HepG2 (cell line): Measurements from ENCODE around the gene CCDC97. TPM values are rescaled to one million over a fixed set of nuclear protein-coding genes. Genes with fewer than 3 reads are reported as not detected.
A peak's percentile ranks its signal among the peaks of the same experiment; 100 is the strongest.

Source experiments
- DRAP1 ChIP-seq: IDR thresholded peaks from 2 replicates; pipeline ENCODE4 v1.6.1; 2016; ENCODE audit warnings: missing genetic modification reagents, missing compliant biosample characterization
- HIC2 ChIP-seq: sonication (generic); formaldehyde crosslinking; IDR thresholded peaks from 2 replicates; pipeline ENCODE4 v1.9.0; 2022; ENCODE audit warnings: low read depth, missing genetic modification reagents
- IRF1 ChIP-seq: sonication (generic); formaldehyde crosslinking; IDR thresholded peaks from 2 replicates; pipeline ENCODE4 v1.4.0; 2020; ENCODE audit warnings: low read depth, mild to moderate bottlenecking, missing genetic modification reagents
- PREB ChIP-seq: sonication (generic); formaldehyde crosslinking; IDR thresholded peaks from 2 replicates; pipeline ENCODE4 v1.4.0; 2020; ENCODE audit warnings: missing genetic modification reagents
- SP1 ChIP-seq, 2 experiments: fragments of 450-650 bp in 1 of 2; sonication (generic) in 1 of 2; formaldehyde crosslinking in 1 of 2; IDR thresholded peaks; 2 replicates each; pipeline versions ENCODE4 v1.4.0 to v1.6.1; 2016 to 2020; ENCODE audit warnings: missing genetic modification reagents in 1 of 2
- ZNF512B ChIP-seq: sonication (generic); formaldehyde crosslinking; IDR thresholded peaks from 2 replicates; pipeline ENCODE4 v1.5.1; 2020; ENCODE audit warnings: missing genetic modification reagents, mild to moderate bottlenecking, borderline replicate concordance
- ZNF788 ChIP-seq: sonication (generic); formaldehyde crosslinking; IDR thresholded peaks from 2 replicates; pipeline ENCODE4 v1.5.0; 2020; ENCODE audit warnings: mild to moderate bottlenecking, missing genetic modification reagents, borderline replicate concordance
- ZSCAN21 ChIP-seq: sonication (generic); formaldehyde crosslinking; IDR thresholded peaks from 2 replicates; pipeline ENCODE4 v1.8.0; 2022; ENCODE audit warnings: mild to moderate bottlenecking, missing genetic modification reagents, moderate library complexity, borderline replicate concordance
- polyA plus RNA-seq, 8 experiments: library from polyadenylated mRNA; depleted of rRNA in 3 of 8; stranded (reverse) in 7 of 8; unstranded in 1 of 8; fragments of >200 nt; fragmentation: Illumina TruSeq in 4 of 8; extraction: Trizol in 4 of 8; gene quantifications; 2 replicates each; pipeline versions ENCODE4 v1.2.1 to v1.2.3, GENCODE V29; 2011 to 2016; ENCODE audit warnings: low read depth in 4 of 8, missing spikeins in 1 of 8, mixed read lengths in 1 of 8; ENCODE audit not compliant: insufficient read depth in 1 of 8
- total RNA-seq, 5 experiments: library from RNA; depleted of rRNA; stranded (reverse); fragments of >200 nt; fragmentation: Illumina TruSeq; extraction: Trizol; gene quantifications; 2 replicates each; pipeline ENCODE4 v1.2.3, GENCODE V29; 2016; ENCODE audit warnings: low read depth in 1 of 5
- TF ChIP-seq, protein P1 (sequence below): sonication (generic); formaldehyde crosslinking; IDR thresholded peaks from 2 replicates; pipeline ENCODE4 v1.4.0; 2020; ENCODE audit warnings: missing genetic modification reagents
- TF ChIP-seq, protein P2 (sequence below): sonication (generic); formaldehyde crosslinking; IDR thresholded peaks from 2 replicates; pipeline ENCODE4 v1.4.0; 2020; ENCODE audit warnings: missing genetic modification reagents

CCDC97 gene
- total and polyA plus RNA-seq, 2 of the 13 experiments (the other 11 are each of a cell fraction or from before 2014, with no cell fraction given), result 6.2 to 7.3 TPM

- TF ChIP-seq ZNF788 (CRISPR knock-in tag), result peak; percentile 58; the same call in 1 of the 2 replicates
- TF ChIP-seq IRF1 (CRISPR knock-in tag), result no peak
- TF ChIP-seq HIC2 (CRISPR knock-in tag), result peak; percentile 45; the same call in 1 of the 2 replicates
- TF ChIP-seq, protein P1, sequence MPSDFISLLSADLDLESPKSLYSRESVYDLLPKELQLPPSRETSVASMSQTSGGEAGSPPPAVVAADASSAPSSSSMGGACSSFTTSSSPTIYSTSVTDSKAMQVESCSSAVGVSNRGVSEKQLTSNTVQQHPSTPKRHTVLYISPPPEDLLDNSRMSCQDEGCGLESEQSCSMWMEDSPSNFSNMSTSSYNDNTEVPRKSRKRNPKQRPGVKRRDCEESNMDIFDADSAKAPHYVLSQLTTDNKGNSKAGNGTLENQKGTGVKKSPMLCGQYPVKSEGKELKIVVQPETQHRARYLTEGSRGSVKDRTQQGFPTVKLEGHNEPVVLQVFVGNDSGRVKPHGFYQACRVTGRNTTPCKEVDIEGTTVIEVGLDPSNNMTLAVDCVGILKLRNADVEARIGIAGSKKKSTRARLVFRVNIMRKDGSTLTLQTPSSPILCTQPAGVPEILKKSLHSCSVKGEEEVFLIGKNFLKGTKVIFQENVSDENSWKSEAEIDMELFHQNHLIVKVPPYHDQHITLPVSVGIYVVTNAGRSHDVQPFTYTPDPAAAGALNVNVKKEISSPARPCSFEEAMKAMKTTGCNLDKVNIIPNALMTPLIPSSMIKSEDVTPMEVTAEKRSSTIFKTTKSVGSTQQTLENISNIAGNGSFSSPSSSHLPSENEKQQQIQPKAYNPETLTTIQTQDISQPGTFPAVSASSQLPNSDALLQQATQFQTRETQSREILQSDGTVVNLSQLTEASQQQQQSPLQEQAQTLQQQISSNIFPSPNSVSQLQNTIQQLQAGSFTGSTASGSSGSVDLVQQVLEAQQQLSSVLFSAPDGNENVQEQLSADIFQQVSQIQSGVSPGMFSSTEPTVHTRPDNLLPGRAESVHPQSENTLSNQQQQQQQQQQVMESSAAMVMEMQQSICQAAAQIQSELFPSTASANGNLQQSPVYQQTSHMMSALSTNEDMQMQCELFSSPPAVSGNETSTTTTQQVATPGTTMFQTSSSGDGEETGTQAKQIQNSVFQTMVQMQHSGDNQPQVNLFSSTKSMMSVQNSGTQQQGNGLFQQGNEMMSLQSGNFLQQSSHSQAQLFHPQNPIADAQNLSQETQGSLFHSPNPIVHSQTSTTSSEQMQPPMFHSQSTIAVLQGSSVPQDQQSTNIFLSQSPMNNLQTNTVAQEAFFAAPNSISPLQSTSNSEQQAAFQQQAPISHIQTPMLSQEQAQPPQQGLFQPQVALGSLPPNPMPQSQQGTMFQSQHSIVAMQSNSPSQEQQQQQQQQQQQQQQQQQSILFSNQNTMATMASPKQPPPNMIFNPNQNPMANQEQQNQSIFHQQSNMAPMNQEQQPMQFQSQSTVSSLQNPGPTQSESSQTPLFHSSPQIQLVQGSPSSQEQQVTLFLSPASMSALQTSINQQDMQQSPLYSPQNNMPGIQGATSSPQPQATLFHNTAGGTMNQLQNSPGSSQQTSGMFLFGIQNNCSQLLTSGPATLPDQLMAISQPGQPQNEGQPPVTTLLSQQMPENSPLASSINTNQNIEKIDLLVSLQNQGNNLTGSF, result peak; percentile 63
- TF ChIP-seq DRAP1 (CRISPR knock-in tag), result no peak
- TF ChIP-seq, protein P2, sequence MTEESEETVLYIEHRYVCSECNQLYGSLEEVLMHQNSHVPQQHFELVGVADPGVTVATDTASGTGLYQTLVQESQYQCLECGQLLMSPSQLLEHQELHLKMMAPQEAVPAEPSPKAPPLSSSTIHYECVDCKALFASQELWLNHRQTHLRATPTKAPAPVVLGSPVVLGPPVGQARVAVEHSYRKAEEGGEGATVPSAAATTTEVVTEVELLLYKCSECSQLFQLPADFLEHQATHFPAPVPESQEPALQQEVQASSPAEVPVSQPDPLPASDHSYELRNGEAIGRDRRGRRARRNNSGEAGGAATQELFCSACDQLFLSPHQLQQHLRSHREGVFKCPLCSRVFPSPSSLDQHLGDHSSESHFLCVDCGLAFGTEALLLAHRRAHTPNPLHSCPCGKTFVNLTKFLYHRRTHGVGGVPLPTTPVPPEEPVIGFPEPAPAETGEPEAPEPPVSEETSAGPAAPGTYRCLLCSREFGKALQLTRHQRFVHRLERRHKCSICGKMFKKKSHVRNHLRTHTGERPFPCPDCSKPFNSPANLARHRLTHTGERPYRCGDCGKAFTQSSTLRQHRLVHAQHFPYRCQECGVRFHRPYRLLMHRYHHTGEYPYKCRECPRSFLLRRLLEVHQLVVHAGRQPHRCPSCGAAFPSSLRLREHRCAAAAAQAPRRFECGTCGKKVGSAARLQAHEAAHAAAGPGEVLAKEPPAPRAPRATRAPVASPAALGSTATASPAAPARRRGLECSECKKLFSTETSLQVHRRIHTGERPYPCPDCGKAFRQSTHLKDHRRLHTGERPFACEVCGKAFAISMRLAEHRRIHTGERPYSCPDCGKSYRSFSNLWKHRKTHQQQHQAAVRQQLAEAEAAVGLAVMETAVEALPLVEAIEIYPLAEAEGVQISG, result peak; percentile 32; the same call in 1 of the 2 replicates
- peak; percentile 67; the same call in 1 of the 2 replicates for TF ChIP-seq ZNF512B
- TF ChIP-seq SP1 (IDR thresholded peaks at IDR 0.05), result no peak
- TF ChIP-seq SP1 (CRISPR knock-in tag; IDR thresholded peaks at IDR 0.05), result no peak
- no peak for TF ChIP-seq PREB (CRISPR knock-in tag)
- no peak; the same call in 1 of the 2 replicates for TF ChIP-seq ZSCAN21 (CRISPR knock-in tag)
These were observed 42.9 kb downstream of the CCDC97 start (continued) for GRCh38 chr19:41352609-41353465.
